Esophagus squamous epithelium (tissue), 5 donors: ENCODE results near the gene RBFOX1. TPM values are rescaled to one million over a fixed set of nuclear protein-coding genes. Genes with fewer than 3 reads are reported as not detected.

ENCODE experiments used
- DNase-seq: peaks from one replicate; lab custom pipeline; 2025; lab: John Stamatoyannopoulos, UW
- H3K27ac ChIP-seq, 4 donors: fragments of 200-600 bp; sonication (generic); one replicate each; pipeline ENCODE4 v1.5.1; 2016 to 2019; ENCODE audit warnings: mild to moderate bottlenecking in 1 of 4
- H3K27me3 ChIP-seq, 4 donors: fragments of 200-600 bp; sonication (generic); 1 replicate in 3 of 4; 2 replicates in 1 of 4; pipeline versions ENCODE4 v1.5.1 to v1.6.0; 2017 to 2021; ENCODE audit warnings: antibody characterized with exemption in 1 of 4
- H3K36me3 ChIP-seq, 3 donors: fragments of 200-600 bp; sonication (generic); one replicate each; pipeline ENCODE4 v1.5.1; 2016 to 2019
- H3K4me1 ChIP-seq, 3 donors: fragments of 200-600 bp; sonication (generic); one replicate each; pipeline ENCODE4 v1.5.1; 2017 to 2019
- H3K4me3 ChIP-seq, 4 donors: fragments of 200-600 bp; sonication (generic); 1 replicate in 3 of 4; 2 replicates in 1 of 4; pipeline ENCODE4 v1.5.1; 2016 to 2019; ENCODE audit warnings: mild to moderate bottlenecking in 2 of 4, moderate library complexity in 1 of 4
- H3K9me3 ChIP-seq, 3 donors: fragments of 200-600 bp; sonication (generic); one replicate each; pipeline ENCODE4 v1.5.1; 2016 to 2019
- POLR2A ChIP-seq, 4 donors: fragments of 450-650 bp; IDR thresholded peaks; one replicate each; pipeline ENCODE4 v1.6.1; 2017; ENCODE audit warnings: antibody characterized with exemption in 4 of 4, mild to moderate bottlenecking in 4 of 4, moderate library complexity in 3 of 4
- WGBS, 2 donors: methylation state at CpG; one replicate each; pipeline ENCODE4 v1.1.5; 2018; 5-methylcytosine and 5-hydroxymethylcytosine counted together
- intact Hi-C: fragments of 100-400 bp; cut with DNase I; formaldehyde crosslinking; loops from one replicate; pipeline ENCODE4 v1.15.0; 2022
- total RNA-seq, 4 donors: library from RNA; depleted of rRNA; stranded (reverse); fragments of >200 nt; gene quantifications; one replicate each; pipeline ENCODE4 v1.1.0, GENCODE V29; 2016
- TF ChIP-seq, protein P1 (sequence below), 6 experiments: fragments of 450-650 bp in 4 of 6; fragments of 200-600 bp in 2 of 6; sonication (generic) in 2 of 6; IDR thresholded peaks; one replicate each; pipeline ENCODE4 v1.5.1; 2016 to 2019; ENCODE audit warnings: antibody characterized with exemption in 6 of 6, mild to moderate bottlenecking in 4 of 6, moderate library complexity in 4 of 6
- donor health status: DM: yes; HTN: yes; CAD: no.

Gene RBFOX1
- total RNA-seq, 4 donors from 2014 or later, result not detected

DNA sequence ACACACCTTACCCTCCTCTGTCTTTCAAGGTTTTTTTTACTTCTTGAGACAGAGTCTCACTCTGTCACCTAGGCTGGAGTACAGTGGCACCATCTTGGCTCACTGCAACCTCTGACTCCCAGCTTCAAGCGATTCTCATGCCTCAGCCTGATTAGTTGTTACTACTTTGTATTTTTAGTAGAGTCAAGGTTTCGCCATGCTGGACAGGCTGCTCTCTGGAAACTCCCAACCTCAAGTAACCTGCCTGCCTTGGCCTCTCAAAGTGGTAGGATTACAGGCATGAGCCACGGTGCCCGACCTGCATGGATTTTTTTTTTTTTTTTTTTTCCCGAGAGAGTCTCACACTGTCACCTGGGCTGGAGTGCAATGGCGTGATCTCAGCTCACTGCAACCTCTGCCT, 273.2 kb downstream of the RBFOX1 start:
- 62 to 88% methylated on average over 2 to 6 of the region's 6 CpGs for WGBS, 2 donors
- intact Hi-C loops, result no loop called here
- Histone ChIP-seq H3K4me1 (no peaks in the 10 kb centered on the region), H3K27ac (no peak overlapping the region), H3K36me3 (no peaks in the 10 kb centered on the region), H3K9me3 (no peaks in the 10 kb centered on the region), H3K4me3 (no peak overlapping the region), H3K27me3 (no peaks in the 10 kb centered on the region)
- TF ChIP-seq, protein P1, sequence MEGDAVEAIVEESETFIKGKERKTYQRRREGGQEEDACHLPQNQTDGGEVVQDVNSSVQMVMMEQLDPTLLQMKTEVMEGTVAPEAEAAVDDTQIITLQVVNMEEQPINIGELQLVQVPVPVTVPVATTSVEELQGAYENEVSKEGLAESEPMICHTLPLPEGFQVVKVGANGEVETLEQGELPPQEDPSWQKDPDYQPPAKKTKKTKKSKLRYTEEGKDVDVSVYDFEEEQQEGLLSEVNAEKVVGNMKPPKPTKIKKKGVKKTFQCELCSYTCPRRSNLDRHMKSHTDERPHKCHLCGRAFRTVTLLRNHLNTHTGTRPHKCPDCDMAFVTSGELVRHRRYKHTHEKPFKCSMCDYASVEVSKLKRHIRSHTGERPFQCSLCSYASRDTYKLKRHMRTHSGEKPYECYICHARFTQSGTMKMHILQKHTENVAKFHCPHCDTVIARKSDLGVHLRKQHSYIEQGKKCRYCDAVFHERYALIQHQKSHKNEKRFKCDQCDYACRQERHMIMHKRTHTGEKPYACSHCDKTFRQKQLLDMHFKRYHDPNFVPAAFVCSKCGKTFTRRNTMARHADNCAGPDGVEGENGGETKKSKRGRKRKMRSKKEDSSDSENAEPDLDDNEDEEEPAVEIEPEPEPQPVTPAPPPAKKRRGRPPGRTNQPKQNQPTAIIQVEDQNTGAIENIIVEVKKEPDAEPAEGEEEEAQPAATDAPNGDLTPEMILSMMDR (IDR thresholded peaks at IDR 0.05), result no peak
- no peak for TF ChIP-seq POLR2A (IDR thresholded peaks at IDR 0.05)
- DNase-seq, result no peak

DNA sequence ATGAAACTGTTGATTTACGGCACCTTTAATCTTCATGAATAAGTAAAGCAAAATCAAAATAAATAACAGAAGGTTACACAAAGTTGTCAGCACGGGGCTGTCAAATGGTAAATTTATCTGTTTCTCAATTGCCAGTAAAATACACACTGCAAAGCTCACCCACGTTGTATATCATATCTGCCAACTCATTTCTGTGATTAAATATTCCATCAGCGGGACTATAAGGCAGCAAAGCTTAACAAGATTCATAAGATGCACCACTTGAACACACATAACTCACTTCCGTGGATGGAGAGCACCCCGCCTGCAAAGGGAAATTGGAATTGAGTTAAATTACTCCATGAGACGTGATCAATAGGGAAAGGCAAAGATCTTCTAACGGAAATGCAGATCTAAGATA, 280.0 kb downstream of the RBFOX1 start:
- TF ChIP-seq, protein P1 (IDR thresholded peaks at IDR 0.05), result no peak
- TF ChIP-seq POLR2A (IDR thresholded peaks at IDR 0.05), result no peak
- intact Hi-C loops, result no loop called here

DNA sequence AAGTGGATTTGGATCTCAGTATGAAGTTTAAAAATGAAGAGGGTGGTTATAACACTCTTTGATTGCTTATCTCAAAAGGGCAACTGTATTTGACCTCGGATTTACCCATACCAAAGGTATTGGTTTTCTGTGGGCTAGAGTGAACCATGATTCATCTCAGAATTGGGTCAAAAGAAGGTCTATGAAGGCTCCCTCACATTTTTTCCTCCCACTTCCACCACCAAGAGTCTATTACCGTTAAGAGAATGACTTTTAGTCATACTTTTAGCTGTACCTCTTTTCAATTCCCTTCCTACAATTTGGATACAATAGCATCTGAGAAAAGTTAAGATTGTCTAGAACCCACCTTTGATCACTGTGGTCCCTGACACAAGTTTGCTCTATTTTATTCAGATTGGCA, 280.9 kb downstream of the RBFOX1 start:
- no peaks in the 10 kb centered on the region for H3K27me3 ChIP-seq
- no peak overlapping the region for H3K27ac ChIP-seq
- DNase-seq, result no peak
- H3K4me3 ChIP-seq, result no peak overlapping the region
- no peaks in the 10 kb centered on the region for H3K36me3 ChIP-seq
- H3K9me3 ChIP-seq, result no peaks in the 10 kb centered on the region
- no peak for TF ChIP-seq POLR2A (IDR thresholded peaks at IDR 0.05)
- TF ChIP-seq, protein P1 (IDR thresholded peaks at IDR 0.05), result no peak
- no peaks in the 10 kb centered on the region for H3K4me1 ChIP-seq
- intact Hi-C loops, result no loop called here
- WGBS, 2 donors, result 70% methylated on average over 2 of the region's 2 CpGs

More for the DNA sequence above, 280.0 kb downstream of the RBFOX1 start:
- Histone ChIP-seq H3K4me1 (no peaks in the 10 kb centered on the region), H3K36me3 (no peaks in the 10 kb centered on the region), H3K27me3 (no peaks in the 10 kb centered on the region), H3K27ac (no peak overlapping the region), H3K9me3 (no peaks in the 10 kb centered on the region), H3K4me3 (no peak overlapping the region)
- WGBS, 2 donors, result 67 to 69% methylated on average over 8 of the region's 8 CpGs
- DNase-seq, result no peak

DNA sequence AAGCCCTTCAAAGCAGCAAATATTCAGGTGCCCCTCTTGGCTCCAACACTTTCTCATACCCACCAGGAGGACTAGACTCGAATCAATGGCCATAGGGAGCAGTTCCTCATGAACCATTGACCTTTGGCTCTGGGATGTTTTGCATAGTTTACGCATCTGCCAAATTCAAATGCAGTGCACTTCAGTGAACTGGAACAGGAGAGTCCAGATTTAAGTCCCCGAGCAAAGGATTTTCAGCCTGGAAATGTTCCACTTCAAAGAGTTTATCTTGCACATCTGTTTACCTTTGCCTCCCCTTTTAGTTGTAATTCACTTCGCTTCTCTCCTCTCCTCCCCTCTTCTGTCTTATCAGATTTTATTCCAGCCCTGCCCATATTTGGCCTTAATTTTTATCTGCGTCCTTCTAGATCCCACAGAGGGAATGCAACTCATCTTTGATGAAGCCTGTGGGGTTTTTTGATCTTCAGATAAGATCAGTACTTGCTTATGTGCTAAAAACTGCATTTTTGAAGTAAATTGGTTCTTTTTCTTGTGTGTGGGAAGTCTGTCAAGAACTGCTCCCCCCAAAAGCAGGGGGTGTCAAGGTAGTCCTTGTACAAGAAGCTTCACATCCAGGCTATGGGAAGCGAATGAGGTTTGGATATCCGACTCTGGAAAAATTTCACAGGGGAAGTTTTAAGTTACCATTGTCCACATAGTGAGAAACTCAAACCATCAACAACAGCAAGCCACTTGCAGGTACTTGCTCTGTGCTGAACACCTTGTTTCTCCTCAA, 281.6 kb downstream of the RBFOX1 start:
- Histone ChIP-seq H3K36me3 (no peaks in the 10 kb centered on the region), H3K4me3 (no peak overlapping the region), H3K27ac (no peak overlapping the region), H3K4me1 (no peaks in the 10 kb centered on the region), H3K27me3 (no peaks in the 10 kb centered on the region), H3K9me3 (no peaks in the 10 kb centered on the region)
- TF ChIP-seq POLR2A (IDR thresholded peaks at IDR 0.05), result no peak
- TF ChIP-seq, protein P1 (IDR thresholded peaks at IDR 0.05), result no peak
- no peak for DNase-seq
- 59 to 60% methylated on average over 7 of the region's 7 CpGs for WGBS, 2 donors
- intact Hi-C loops, result no loop called here

DNA sequence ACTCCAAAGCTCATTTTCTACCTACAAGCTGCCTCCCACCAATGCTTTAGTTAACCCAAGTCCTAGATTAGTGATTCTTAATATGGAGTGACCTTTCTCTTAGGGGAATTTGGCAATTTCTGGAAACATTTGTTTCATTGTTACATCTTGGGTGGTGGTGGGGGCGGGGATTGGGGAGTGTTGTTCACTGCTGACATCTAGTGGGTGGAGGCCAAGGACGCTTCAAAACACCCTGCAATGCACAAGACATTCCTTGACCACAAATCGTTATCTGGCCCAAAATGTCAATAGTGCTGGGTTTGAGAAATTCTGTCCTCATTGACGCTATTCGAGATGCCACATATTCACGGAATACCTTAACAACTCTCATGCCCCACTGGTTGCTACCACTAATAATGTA, 282.9 kb downstream of the RBFOX1 start:
- TF ChIP-seq POLR2A (IDR thresholded peaks at IDR 0.05), result no peak
- TF ChIP-seq, protein P1 (IDR thresholded peaks at IDR 0.05), result no peak
- no peak overlapping the region for H3K4me3 ChIP-seq
- no peak for DNase-seq
- no peaks in the 10 kb centered on the region for H3K27me3 ChIP-seq
- H3K4me1 ChIP-seq, result no peaks in the 10 kb centered on the region
- no peak overlapping the region for H3K27ac ChIP-seq
- WGBS, 2 donors, result 78 to 82% methylated on average over 5 of the region's 6 CpGs
- no peaks in the 10 kb centered on the region for H3K9me3 ChIP-seq
- intact Hi-C loops, result no loop called here
- H3K36me3 ChIP-seq, result no peaks in the 10 kb centered on the region
